CD14-positive monocyte (primary cell): ENCODE results near the gene PRDM1. TPM values are rescaled to one million over a fixed set of nuclear protein-coding genes. Genes with fewer than 3 reads are reported as not detected.

Experiments
- DNase-seq, 3 donors: peaks; one replicate each; pipeline ENCODE4 v3.0.0-alpha.2; 2011 to 2022
- H2AFZ ChIP-seq: 2 replicates; pipeline ENCODE4 v1.6.0; 2012; ENCODE audit warnings: mild to moderate bottlenecking, low read depth, low read length, inconsistent platforms; ENCODE audit not compliant: insufficient read depth, poor library complexity, severe bottlenecking
- H3K27ac ChIP-seq, 2 donors: 1 replicate in 1 of 2; 2 replicates in 1 of 2; pipeline ENCODE4 v1.5.1; 2012 to 2013; ENCODE audit warnings: low read length in 2 of 2, control low read depth in 1 of 2, inconsistent platforms in 1 of 2, low read depth in 1 of 2, mild to moderate bottlenecking in 1 of 2
- H3K27me3 ChIP-seq, 2 donors: one replicate each; pipeline versions ENCODE4 v1.6.0 to v1.6.1; 2011 to 2013; ENCODE audit warnings: low read length in 2 of 2; ENCODE audit not compliant: control insufficient read depth in 2 of 2, insufficient read depth in 2 of 2
- H3K36me3 ChIP-seq, 2 donors: replicated peaks in 1 of 2; 1 replicate in 1 of 2; 2 replicates in 1 of 2; pipeline versions ENCODE4 v1.5.1 to v1.6.1; 2012 to 2013; ENCODE audit warnings: low read length in 2 of 2, control low read depth in 1 of 2, inconsistent platforms in 1 of 2, mild to moderate bottlenecking in 1 of 2; ENCODE audit not compliant: insufficient read depth in 2 of 2, control insufficient read depth in 1 of 2
- H3K4me1 ChIP-seq, 2 donors: 1 replicate in 1 of 2; 2 replicates in 1 of 2; pipeline versions ENCODE4 v1.5.1 to v1.6.1; 2012 to 2013; ENCODE audit warnings: low read length in 2 of 2, control low read depth in 1 of 2, inconsistent platforms in 1 of 2, mild to moderate bottlenecking in 1 of 2, moderate library complexity in 1 of 2; ENCODE audit not compliant: insufficient read depth in 2 of 2, control insufficient read depth in 1 of 2
- H3K4me2 ChIP-seq: replicated peaks from 2 replicates; pipeline ENCODE3; 2012; ENCODE audit warnings: low read length, moderate library complexity, mild to moderate bottlenecking; ENCODE audit not compliant: poor library complexity, severe bottlenecking; ENCODE audit errors: extremely low read depth
- H3K4me3 ChIP-seq, 3 experiments: fragments of 200-600 bp in 1 of 3; sonication (generic) in 1 of 3; replicated peaks in 1 of 3; 1 replicate in 2 of 3; 2 replicates in 1 of 3; pipeline ENCODE4 v1.5.1; 2011 to 2013; ENCODE audit warnings: low read length in 3 of 3, mild to moderate bottlenecking in 3 of 3, control low read depth in 2 of 3, low read depth in 2 of 3, inconsistent platforms in 1 of 3, moderate library complexity in 1 of 3
- H3K79me2 ChIP-seq: 2 replicates; pipeline ENCODE4 v1.6.0; 2012; ENCODE audit warnings: mild to moderate bottlenecking, control low read depth, inconsistent platforms, low read length, moderate library complexity; ENCODE audit not compliant: insufficient read depth
- H3K9ac ChIP-seq: 2 replicates; pipeline ENCODE4 v1.6.0; 2017; ENCODE audit warnings: low read length, mild to moderate bottlenecking; ENCODE audit not compliant: insufficient read depth, poor library complexity, severe bottlenecking
- H3K9me3 ChIP-seq, 2 donors: replicated peaks in 1 of 2; 1 replicate in 1 of 2; 2 replicates in 1 of 2; pipeline versions ENCODE4 v1.5.1 to v1.6.1; 2012 to 2013; ENCODE audit warnings: low read length in 2 of 2, control low read depth in 1 of 2; ENCODE audit not compliant: control insufficient read depth in 1 of 2, insufficient read depth in 1 of 2
- H4K20me1 ChIP-seq: 2 replicates; pipeline ENCODE4 v1.6.0; 2012; ENCODE audit warnings: mild to moderate bottlenecking, low read length, control low read depth, moderate library complexity; ENCODE audit not compliant: insufficient read depth
- H3K27ac Mint-ChIP-seq, 7 donors: one replicate each; pipeline ENCODE4 v1.8.0; 2020; ENCODE audit warnings: mild to moderate bottlenecking in 7 of 7, mixed read lengths in 7 of 7, moderate library complexity in 6 of 7, inconsistent platforms in 2 of 7
- H3K27me3 Mint-ChIP-seq, 3 donors: one replicate each; pipeline ENCODE4 v1.8.0; 2021 to 2022; ENCODE audit warnings: low read depth in 3 of 3, mild to moderate bottlenecking in 3 of 3, mixed read lengths in 3 of 3, moderate library complexity in 3 of 3, inconsistent platforms in 1 of 3
- H3K36me3 Mint-ChIP-seq, 2 donors: one replicate each; pipeline ENCODE4 v1.8.0; 2020; ENCODE audit warnings: mixed read lengths in 2 of 2, inconsistent platforms in 1 of 2, mild to moderate bottlenecking in 1 of 2
- H3K4me1 Mint-ChIP-seq: one replicate; pipeline ENCODE4 v1.8.0; 2020; ENCODE audit warnings: mild to moderate bottlenecking, mixed read lengths
- H3K4me3 Mint-ChIP-seq, 2 donors: one replicate each; pipeline ENCODE4 v1.8.0; 2020; ENCODE audit warnings: mild to moderate bottlenecking in 2 of 2, mixed read lengths in 2 of 2, moderate library complexity in 1 of 2
- H3K9me3 Mint-ChIP-seq, 7 donors: one replicate each; pipeline ENCODE4 v1.8.0; 2020 to 2022; ENCODE audit warnings: mixed read lengths in 7 of 7, mild to moderate bottlenecking in 6 of 7, moderate library complexity in 6 of 7, inconsistent platforms in 2 of 7
- WGBS: methylation state at CpG from one replicate; pipeline ENCODE4 v1.1.5; 2013; ENCODE audit warnings: missing lambda C conversion rate; ENCODE audit not compliant: insufficient coverage; 5-methylcytosine and 5-hydroxymethylcytosine counted together
- intact Hi-C, 2 donors: fragments of 100-400 bp; cut with micrococcal nuclease; formaldehyde crosslinking; loops; one replicate each; pipeline versions ENCODE4 v1.15.0 to v1.15.1; 2023
- polyA plus RNA-seq, 3 donors: library from polyadenylated mRNA; depleted of rRNA in 1 of 3; unstranded in 2 of 3; stranded (reverse) in 1 of 3; fragments of 300-500 nt in 2 of 3; fragments of >200 nt in 1 of 3; fragmentation: Illumina TruSeq in 2 of 3; gene quantifications; 1 replicate in 2 of 3; 2 replicates in 1 of 3; pipeline ENCODE4 v1.2.3, GENCODE V29; 2012 to 2021
- TF ChIP-seq, protein P1 (sequence below): fragments of 200-600 bp; IDR thresholded peaks from one replicate; pipeline ENCODE4 v1.8.0; 2022; ENCODE audit warnings: antibody characterized with exemption, mild to moderate bottlenecking

The PRDM1 gene
- polyA plus RNA-seq, 3 donors: 1.8 to 14.9 (median 5.2) TPM

DNA sequence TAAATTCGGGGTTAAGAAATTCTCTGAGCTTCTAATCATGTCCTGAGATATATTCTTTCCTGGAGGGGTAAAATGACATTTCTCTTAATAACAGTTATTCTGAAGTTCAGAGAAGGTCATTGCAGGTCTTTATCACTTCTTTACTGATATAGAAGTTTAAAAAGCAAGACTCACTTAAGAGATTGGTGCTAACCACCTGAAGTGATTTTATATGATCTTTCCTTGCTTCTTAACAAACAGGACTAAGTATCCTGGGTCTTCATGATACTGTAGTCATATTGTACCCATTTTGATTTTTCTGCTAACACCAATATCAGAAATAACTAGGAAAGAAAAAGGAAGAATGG is 39.3 kb upstream of the PRDM1 start:
- no peak for DNase-seq
- no peak overlapping the region for H3K4me2 ChIP-seq
- no peaks in the 10 kb centered on the region for H3K79me2 ChIP-seq
- no peak overlapping the region for H3K4me3 ChIP-seq
- intact Hi-C loops: no loop called here
- H3K4me3 Mint-ChIP-seq: no peak overlapping the region
- H3K9me3 Mint-ChIP-seq: peaks cover 0 to 1% (median 0%) of the 10 kb centered on the region in 7 donors
- no peak overlapping the region for H3K27ac Mint-ChIP-seq
- no peaks in the 10 kb centered on the region for H3K27me3 ChIP-seq
- H2AFZ ChIP-seq: no peak overlapping the region
- H3K27me3 Mint-ChIP-seq: peaks cover under 1 to 7% (median 2%) of the 10 kb centered on the region in 3 donors
- no peaks in the 10 kb centered on the region for H4K20me1 ChIP-seq
- whole genome bisulfite sequencing: no CpG with 5 or more reads among the region's 1 CpG
- H3K36me3 Mint-ChIP-seq: no peaks in the 10 kb centered on the region
- H3K9me3 ChIP-seq: no peaks in the 10 kb centered on the region
- H3K9ac ChIP-seq: no peak overlapping the region
- TF ChIP-seq, protein P1, sequence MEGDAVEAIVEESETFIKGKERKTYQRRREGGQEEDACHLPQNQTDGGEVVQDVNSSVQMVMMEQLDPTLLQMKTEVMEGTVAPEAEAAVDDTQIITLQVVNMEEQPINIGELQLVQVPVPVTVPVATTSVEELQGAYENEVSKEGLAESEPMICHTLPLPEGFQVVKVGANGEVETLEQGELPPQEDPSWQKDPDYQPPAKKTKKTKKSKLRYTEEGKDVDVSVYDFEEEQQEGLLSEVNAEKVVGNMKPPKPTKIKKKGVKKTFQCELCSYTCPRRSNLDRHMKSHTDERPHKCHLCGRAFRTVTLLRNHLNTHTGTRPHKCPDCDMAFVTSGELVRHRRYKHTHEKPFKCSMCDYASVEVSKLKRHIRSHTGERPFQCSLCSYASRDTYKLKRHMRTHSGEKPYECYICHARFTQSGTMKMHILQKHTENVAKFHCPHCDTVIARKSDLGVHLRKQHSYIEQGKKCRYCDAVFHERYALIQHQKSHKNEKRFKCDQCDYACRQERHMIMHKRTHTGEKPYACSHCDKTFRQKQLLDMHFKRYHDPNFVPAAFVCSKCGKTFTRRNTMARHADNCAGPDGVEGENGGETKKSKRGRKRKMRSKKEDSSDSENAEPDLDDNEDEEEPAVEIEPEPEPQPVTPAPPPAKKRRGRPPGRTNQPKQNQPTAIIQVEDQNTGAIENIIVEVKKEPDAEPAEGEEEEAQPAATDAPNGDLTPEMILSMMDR: no peak
- H3K36me3 ChIP-seq: no peaks in the 10 kb centered on the region
- no peaks in the 10 kb centered on the region for H3K4me1 Mint-ChIP-seq
- H3K4me1 ChIP-seq: no peaks in the 10 kb centered on the region
- H3K27ac ChIP-seq: no peak overlapping the region

- H3K4me1 ChIP-seq: no peaks in the 10 kb centered on the region
- H3K79me2 ChIP-seq: no peaks in the 10 kb centered on the region
- intact Hi-C loops: no loop called here
- H3K9me3 ChIP-seq: no peaks in the 10 kb centered on the region
- no peak for DNase-seq
- Mint-ChIP-seq H3K36me3 (no peaks in the 10 kb centered on the region), H3K27me3 (peaks cover 0 to 7% (median 2%) of the 10 kb centered on the region in 3 donors), H3K4me1 (no peaks in the 10 kb centered on the region), H3K4me3 (no peak overlapping the region), H3K27ac (no peak overlapping the region), H3K9me3 (no peaks in the 10 kb centered on the region)
- no peak overlapping the region for H3K4me2 ChIP-seq
- H3K4me3 ChIP-seq: no peak overlapping the region
- H3K27ac ChIP-seq: no peak overlapping the region
- H4K20me1 ChIP-seq: no peaks in the 10 kb centered on the region
- H2AFZ ChIP-seq: no peak overlapping the region
- TF ChIP-seq, protein P1: no peak
- H3K27me3 ChIP-seq: no peaks in the 10 kb centered on the region
- no peaks in the 10 kb centered on the region for H3K36me3 ChIP-seq
- no peak overlapping the region for H3K9ac ChIP-seq
- no CpG with 5 or more reads among the region's 2 CpGs for WGBS
Observed at GRCh38 chr6:106048336-106048735, 37.8 kb upstream of the PRDM1 start.
